ENCODE results near the gene CDCA7L.

CDCA7L gene

DNA sequence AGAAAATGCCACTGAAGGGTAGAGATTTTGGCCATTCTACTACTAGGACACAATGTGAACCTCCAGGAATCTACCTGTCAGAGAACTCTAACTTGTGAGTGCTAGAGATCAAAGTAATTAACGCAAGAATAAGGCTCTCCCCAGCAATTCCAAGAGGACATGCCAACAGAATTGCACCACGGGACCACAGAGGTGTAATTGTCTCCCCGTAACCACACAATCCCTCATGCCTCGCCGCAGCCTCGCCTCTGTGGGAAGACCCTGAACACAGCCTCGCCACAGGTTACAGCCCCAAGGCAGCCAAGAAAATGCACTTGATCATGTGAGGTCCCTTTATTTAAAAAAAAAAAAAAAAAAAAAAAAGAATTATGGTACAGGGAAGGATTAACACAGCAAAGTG lies 29.5 kb downstream of the CDCA7L start:
- POLR2A ChIA-PET, result no interaction called here
- TF ChIP-seq CTCF (IDR thresholded peaks at IDR 0.05; ENCODE audit: insufficient read depth, low read length, missing control alignments), result no peak
- CTCF ChIA-PET, result no interaction called here
- DNase-seq (ENCODE audit: low read depth, low spot score), result no peak
- H3K4me3 ChIP-seq (ENCODE audit: low read depth, low read length), result no peak overlapping the region

DNA sequence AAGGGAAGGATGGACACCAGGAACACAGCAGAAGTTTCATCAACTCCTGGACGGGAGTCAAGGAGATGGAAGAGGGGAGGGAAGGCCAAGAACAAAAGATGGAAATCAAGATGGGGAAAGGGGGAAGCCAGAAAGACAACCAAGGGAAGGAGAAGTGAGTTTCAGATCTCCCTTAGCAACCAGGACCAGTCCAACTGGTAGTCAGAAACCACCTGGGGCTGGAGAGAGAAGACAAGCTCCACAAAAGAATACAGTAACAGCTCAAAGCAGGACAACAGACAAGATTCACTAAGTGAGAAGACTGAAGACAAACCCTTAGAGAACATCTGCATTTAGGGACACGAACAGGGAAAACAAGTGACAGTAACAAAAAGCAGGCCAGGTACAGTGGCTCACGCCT lies 30.6 kb downstream of the CDCA7L start:
- CTCF ChIA-PET, result interaction anchor here (1.1 kb wide), 1 partner anchor 10 kb away, joined by 3 read pairs; no protein-coding TSS in a partner anchor
- no peak overlapping the region for H3K4me3 ChIP-seq (ENCODE audit: low read depth, low read length)
- no peak for TF ChIP-seq CTCF (IDR thresholded peaks at IDR 0.05; ENCODE audit: insufficient read depth, low read length, missing control alignments)
- DNase-seq (ENCODE audit: low read depth, low spot score), result no peak
- POLR2A ChIA-PET, result interaction anchor here (1.1 kb wide), 1 partner anchor 30 kb away, joined by 3 read pairs; the partner anchor contains the start of gene CDCA7L

DNA sequence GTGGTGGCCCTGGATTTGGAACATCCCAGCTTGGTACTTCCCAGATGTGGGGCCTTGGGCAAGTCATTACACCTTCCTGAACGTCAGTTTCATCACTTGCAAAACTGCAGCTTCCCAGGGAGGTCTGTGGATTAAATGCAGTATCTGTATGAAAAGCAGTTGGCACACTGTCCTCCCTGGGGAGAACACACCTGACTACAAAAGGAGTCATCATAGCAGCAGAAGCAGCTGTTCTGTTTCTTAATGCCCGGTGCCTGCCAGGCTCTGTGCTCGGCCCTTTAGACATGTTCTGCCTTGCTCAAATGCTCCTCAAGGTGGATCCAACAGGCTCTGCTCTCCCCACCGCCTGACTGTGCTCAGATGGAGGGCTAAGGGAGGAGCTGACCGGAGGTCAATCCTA lies 31.0 kb downstream of the CDCA7L start:
- ChIA-PET CTCF (interaction anchor here (1.1 kb wide), 1 partner anchor 10 kb away, joined by 3 read pairs; no protein-coding TSS in a partner anchor), POLR2A (interaction anchor here (1.1 kb wide), 1 partner anchor 31 kb away, joined by 3 read pairs; the partner anchor contains the start of gene CDCA7L)
- no peak overlapping the region for H3K4me3 ChIP-seq (ENCODE audit: low read depth, low read length)
- no peak for TF ChIP-seq CTCF (IDR thresholded peaks at IDR 0.05; ENCODE audit: insufficient read depth, low read length, missing control alignments)
- no peak for DNase-seq (ENCODE audit: low read depth, low spot score)

DNA sequence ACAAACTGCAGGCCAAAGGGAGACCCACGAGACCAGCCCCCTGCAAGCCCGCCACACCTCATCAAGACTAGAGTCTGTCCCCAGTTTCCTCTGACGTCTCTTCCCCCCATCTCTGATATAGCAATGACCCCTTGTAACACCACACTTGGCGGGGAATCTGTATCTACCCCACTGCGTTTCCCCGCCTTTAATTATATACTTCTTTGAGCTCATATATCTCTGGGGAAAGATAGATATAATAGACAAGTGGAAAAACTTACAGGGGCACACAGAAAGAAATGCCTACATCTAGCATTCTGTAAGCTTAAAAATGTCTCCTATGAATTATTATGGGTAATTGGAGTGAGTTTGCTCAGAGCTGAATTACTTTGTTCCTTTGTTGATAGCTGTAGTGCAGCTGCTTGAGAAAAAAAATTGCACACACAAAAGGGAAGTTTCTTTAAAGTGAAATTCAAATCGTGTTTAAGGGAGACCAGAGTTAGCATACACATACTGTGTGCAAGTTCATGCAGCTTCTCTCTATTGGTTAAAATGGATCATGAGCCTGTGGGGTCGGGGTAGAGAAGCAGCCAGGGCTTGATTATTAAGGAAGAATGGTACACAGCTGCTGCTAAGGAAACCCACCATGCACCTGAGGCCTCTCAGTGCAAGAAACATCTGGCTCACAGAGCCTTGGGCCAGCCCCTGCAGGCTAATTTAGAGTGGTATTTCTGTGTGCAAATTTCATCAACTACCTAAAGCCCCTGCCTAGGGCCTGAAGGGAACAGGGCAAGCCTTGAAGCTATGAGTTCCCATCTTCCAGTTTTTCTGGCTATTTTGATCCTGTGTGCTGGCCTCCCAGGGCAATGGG lies 32.5 kb downstream of the CDCA7L start:
- no peak for TF ChIP-seq CTCF (IDR thresholded peaks at IDR 0.05; ENCODE audit: insufficient read depth, low read length, missing control alignments)
- POLR2A ChIA-PET, result no interaction called here

DNA sequence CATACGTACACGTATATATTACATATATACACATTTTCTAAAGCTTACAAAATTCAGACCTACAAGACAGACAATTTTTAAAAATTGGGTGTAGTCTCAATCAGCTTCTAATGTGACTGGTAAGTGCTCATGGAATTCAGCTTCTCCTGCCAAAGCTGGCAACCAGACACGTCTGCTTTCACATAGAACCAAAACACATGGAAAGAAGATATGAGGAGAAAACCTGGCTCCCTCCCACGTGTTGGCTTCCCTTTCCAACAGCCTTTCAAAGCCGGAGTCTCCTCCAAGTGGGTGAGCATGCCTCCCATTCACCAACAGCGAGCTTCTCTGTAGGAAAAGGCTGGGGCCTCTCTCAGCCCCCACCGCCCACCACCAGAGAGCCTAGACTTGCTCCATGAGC lies 33.4 kb downstream of the CDCA7L start:
- no peak for TF ChIP-seq CTCF (IDR thresholded peaks at IDR 0.05; ENCODE audit: insufficient read depth, low read length, missing control alignments)
- H3K4me3 ChIP-seq (ENCODE audit: low read depth, low read length), result no peak overlapping the region
- peak; percentile 84 for DNase-seq (ENCODE audit: low read depth, low spot score)
- ChIA-PET CTCF (no interaction called here), POLR2A (interaction anchor here (1.7 kb wide), 1 partner anchor 32 kb away, joined by 8 read pairs; no protein-coding TSS in a partner anchor)

More for the DNA sequence above, 32.5 kb downstream of the CDCA7L start:
- DNase-seq (ENCODE audit: low read depth, low spot score), result no peak
- CTCF ChIA-PET, result no interaction called here
- no peak overlapping the region for H3K4me3 ChIP-seq (ENCODE audit: low read depth, low read length)

- no peak for TF ChIP-seq CTCF (IDR thresholded peaks at IDR 0.05; ENCODE audit: insufficient read depth, low read length, missing control alignments)
- no peak overlapping the region for H3K4me3 ChIP-seq (ENCODE audit: low read depth, low read length)
- CTCF ChIA-PET, result no interaction called here
- peak; percentile 83 for DNase-seq (ENCODE audit: low read depth, low spot score)
- POLR2A ChIA-PET, result interaction anchor here (0.6 to 1.7 kb wide), 3 partner anchors 32 to 476 kb away, joined by 3 to 15 read pairs (median 8); partner anchors contain the start of gene CDCA7L
Observed at GRCh38 chr7:21911341-21911875, 34.3 kb downstream of the CDCA7L start.
